NCI-H226 (cell line): ENCODE measurements around the gene CFAP221.

Experiments
- DNase-seq: peaks from one replicate; pipeline ENCODE4 v3.0.0-alpha.2; 2015

CFAP221 gene

GRCh38 chr2:119537792-119538191 lies 6.5 kb upstream of the CFAP221 start:
- no peak for DNase-seq

GRCh38 chr2:119541476-119541875 lies 2.8 kb upstream of the CFAP221 start:
- no peak for DNase-seq

DNA sequence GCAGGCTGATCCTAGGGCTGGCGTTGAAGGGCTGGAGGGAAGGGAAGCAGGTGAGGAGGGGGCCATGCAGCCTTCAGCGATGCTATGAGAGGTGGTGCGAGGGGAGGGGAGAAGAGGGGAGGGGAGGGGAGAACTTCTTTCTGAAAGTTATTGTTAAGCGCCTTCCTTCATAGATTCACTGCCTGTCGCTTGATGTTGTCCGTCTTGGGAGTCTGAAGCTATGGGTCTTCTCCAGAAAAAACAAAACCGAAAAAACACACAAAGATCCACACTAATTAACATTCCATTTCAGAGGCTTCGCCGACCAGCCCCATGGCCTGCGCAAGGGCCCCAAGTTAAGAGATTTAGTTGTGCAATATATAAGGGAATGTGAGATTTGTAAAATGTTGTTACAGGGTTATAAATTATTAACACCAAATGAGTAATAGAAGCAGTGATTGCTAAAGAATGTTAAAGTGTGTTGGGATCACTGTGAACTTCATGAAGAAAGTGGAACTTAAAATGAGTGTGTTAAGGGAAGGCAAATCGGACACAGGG lies 758 bp downstream of the CFAP221 start:
- peak; percentile 13 for DNase-seq

GRCh38 chr2:119545754-119546446 lies 1.7 kb downstream of the CFAP221 start:
- DNase-seq, result peak; percentile 84

DNA sequence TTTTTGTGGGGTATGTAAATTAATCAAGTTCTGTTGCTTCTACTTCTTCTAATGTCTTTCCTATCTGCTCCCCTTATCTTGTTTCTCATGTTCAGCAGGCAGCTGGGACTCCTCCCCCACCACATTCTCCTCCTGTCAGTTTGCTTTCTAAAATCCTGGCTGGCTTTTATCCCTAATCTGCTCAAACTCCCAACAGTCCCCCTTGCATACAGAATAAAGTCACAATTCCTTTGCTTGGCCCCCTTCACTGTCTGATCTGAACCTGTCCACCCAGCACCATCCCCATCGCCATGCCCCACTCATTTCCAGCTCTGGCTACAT lies 2.2 kb downstream of the CFAP221 start:
- no peak for DNase-seq

DNA sequence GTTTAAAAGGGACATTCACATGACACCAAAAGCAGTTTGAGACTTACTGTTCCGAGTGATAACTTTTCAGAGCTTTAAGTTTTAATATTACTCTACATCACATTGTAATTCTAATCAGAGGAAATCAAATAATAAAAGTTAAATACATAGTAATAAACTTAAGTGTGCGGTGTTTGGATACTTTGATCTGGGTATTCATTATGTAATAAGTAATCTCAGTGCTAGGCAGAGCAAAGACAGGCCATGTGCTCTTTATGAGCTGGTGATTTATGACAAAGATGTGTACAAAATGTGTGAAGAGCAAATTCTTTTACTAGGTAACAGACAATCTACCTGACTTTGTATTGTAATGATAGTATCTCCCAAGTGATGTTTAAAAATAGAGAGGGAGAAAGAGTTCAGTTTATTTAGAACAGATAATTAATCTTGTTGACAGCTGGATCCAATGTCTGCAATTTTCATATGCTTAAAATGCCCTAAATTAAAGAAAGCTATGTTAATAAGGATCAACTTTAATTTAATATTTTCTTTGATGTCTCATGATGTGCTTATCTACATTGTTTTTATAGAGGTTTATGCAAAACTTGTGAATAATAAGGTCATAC lies 4.4 kb downstream of the CFAP221 start:
- no peak for DNase-seq

GRCh38 chr2:119549241-119549640 lies 5.0 kb downstream of the CFAP221 start:
- DNase-seq, result peak; percentile 57

DNA sequence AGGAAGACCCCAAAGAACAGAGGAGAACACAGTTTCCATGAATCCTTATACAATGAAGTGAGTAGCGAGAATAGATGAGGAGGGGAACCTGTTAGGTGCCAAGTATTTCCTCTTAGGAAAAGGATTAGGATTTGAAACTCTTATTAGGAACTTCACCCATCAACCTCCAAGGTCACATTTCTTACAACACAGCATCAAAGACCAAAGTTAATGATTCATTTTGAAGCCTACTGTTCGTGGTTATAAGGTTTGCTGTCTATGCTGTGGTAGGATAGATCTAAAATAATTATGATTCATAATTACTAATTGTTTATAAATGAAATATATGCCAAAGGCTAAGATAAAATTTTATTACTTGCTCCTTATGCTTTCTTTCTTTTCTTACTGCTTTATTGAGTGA lies 6.1 kb downstream of the CFAP221 start:
- DNase-seq, result no peak

DNA sequence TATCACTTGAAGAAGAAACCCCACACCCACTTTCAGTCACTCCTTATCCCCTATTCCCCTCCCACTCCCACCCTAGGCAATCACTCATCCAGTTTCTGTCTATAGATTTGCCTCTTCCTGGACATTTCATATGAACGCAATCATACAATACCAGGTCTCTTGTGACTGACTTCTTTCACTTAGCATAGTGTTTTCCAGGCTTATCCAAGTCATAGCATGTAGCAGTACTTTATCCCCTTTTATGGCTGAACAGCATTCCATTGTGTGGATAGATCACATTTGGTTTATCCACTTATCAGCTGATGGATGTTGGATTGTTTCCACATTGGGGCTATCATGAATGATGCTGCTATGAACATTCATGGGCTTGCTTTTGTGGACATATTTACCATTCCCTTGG lies 6.6 kb downstream of the CFAP221 start:
- no peak for DNase-seq

DNA sequence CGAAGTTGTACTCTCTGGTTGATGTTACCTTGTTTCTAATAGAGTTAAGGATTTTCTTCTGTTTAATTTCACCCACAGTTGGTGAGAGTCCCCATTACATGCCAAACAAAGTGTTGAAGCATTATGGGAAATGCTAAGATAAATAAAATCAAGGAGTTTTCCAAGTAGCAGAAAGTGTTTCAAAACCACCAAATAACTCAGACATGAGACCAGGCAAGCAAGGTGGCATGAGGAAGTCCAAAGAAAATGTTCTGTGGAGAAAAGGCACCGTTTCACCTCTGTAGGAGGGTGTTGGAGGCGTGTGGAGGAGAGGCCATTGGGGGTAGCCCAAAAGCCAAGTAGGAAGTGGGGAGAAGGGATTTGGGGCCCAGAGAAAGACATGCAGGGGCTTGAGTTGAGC lies 8.7 kb downstream of the CFAP221 start:
- no peak for DNase-seq

DNA sequence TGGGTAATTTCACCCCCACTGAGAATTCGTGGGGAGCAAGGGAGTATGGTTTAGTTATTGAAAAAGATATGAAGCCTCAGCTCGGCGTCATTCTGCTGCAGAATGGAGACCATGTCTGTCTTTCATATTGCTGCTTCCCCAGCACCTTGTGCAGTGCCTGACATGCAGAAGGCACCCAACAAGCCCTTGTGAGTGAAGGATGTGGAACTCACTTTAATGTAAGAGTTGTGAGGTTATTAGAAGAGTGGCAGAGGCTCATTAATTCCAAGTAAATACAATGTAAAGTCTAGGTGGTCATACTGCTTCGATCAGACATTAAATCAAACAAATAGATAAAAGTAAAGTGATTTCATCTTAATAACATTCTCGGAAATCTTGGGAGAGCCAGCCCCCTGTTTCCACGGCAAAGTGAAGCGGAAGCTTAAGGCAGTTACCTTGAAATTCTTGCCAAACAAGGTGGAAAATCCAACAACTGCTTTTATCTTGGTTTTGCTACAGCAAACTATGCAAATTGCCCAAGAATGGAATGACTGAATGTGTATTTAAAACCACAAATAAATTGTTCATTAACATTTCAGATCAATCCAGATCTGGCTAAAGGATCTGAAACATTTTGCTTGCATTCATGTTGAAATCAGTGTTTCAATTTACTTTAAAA lies 9.6 kb downstream of the CFAP221 start:
- no peak for DNase-seq

DNA sequence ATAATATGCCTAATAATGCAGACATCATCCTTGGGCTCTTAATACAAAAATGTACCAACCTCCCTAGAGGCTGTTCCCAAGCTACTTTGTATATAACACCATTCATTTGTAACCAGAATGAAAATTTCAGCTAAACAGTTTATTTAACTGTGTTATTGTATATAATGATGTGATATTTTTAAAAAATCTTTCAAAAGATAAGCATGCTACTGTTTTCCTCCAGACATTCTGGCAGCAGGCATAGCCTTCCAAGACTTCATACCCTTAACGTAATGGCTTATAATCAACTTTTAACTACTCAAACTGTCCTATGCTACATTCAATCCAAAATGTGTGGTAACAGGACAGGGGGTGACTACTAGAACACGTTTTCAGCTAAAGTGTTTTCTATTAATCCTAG lies 21.2 kb downstream of the CFAP221 start:
- DNase-seq, result no peak

- no peak for DNase-seq
Measured at GRCh38 chr2:119567292-119567691, 23.0 kb downstream of the CFAP221 start.

GRCh38 chr2:119574108-119574815 lies 30.0 kb downstream of the CFAP221 start:
- no peak for DNase-seq

DNA sequence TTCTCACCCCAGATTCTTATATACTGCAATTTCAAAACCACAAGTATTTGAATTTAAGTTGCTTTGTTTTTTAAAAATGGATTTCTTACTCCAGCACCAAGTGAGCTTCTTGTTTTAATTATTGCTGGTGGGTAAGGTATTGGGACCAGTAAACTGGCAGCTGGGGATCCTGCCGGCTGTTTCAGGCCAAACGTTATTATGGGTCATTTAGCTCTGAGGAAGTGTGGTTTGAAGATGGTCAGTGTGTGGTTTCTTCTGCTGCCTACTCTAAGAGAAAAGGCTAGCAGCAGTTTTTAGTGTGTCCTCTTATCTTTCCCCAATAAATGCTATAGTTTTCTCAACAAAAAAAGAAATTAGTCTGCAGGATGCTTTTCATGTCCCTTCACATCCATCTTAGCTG lies 30.6 kb downstream of the CFAP221 start:
- no peak for DNase-seq

GRCh38 chr2:119575439-119575838 lies 31.2 kb downstream of the CFAP221 start:
- DNase-seq, result no peak

- no peak for DNase-seq
Measured at GRCh38 chr2:119579424-119580295, 35.4 kb downstream of the CFAP221 start.

- no peak for DNase-seq
Measured at GRCh38 chr2:119580550-119581072, 36.4 kb downstream of the CFAP221 start.

DNA sequence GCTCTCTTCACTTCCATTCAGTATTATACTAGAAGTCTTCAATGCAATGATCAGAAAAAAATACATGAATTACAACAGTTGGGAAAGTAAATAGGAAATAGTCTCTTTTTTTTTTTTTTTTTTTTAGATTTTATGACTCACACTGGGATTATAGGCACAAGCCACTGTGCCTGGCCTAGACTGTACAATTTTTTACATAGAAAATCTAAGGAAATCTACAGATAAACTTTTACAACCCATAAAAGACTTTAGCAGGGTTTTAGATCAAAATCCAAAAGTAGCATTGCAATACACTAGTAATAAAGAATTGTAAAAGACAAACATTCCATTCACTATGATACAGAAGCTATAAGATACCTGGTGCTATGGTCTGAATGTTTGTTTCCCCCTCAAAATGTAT lies 39.0 kb downstream of the CFAP221 start:
- DNase-seq, result no peak

DNA sequence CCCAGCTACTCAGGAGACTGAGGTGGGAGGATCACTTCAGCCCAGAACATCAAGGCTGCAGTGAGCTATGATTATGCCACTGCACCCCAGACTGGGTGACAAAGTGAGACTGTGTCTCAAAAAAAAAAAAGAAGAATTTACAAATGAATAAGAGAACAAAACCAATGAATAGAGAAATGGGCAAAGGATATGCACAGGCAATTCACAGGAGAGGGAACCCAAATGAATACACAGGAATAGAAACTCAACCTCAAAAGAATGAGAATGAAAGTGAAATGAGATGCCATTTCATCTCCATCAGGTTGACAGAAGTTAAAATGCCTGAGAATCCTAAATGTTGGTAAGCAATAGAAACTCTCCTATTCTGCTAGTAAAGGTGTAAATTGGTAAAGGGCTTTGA lies 40.2 kb downstream of the CFAP221 start:
- DNase-seq, result no peak

DNA sequence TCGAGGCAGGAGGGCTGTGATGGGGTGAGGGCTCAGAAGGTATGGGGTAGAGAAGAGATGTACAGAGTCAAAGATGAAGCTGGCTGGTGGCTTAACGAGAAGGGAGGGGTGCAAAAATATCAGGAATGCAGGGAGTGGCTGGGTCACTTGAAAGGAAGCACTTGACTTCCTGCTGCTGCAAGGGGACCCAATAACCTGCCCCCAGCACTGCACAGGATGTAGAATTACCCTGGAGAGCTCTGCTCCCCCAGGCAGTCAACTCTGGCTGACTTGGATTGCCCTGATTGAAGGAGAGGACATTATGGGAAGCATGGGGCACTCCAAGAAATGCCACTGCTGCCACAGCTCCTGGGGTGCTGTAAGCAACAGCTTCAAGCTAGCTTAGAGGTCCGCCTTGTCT lies 41.8 kb downstream of the CFAP221 start:
- DNase-seq, result no peak

DNA sequence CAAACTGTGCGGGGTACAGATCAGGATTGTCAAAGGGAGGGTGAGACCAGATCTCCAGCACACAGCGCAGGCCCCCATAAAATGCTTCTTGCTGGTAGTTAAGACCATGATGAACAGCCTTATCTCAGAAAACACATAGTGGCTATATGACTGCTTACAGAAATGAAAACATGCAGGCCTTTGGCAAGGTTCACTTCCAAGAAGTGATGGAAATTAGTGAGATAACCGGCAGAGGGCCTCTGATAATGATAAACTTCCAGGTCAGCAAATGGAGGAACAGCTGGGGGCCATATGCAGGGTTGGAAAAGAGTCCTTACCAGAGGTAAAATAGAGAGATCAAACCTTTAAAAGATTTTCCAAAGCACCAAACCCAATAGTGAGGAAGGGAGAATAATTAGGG lies 46.6 kb downstream of the CFAP221 start:
- no peak for DNase-seq
